Upper lobe of left lung (tissue), 6 donors: ENCODE results near the gene LGI4. TPM values are rescaled to one million over a fixed set of nuclear protein-coding genes. Genes with fewer than 3 reads are reported as not detected.
"Not testable (repeated sequence)": the region's sequence is repeated elsewhere in the genome, so short reads cannot be mapped to it uniquely, and the experiment has no call there.

Source experiments
- ATAC-seq, 2 donors: fragments of 200-7000 bp; cut with Tn5 transposase; one replicate each; pipeline ENCODE4 v1.9.1; 2022; ENCODE audit warnings: mild to moderate bottlenecking in 2 of 2, moderate library complexity in 2 of 2; ENCODE audit not compliant: low FRiP score in 2 of 2
- DNase-seq, 2 donors: peaks; one replicate each; pipeline ENCODE4 v3.0.0-alpha.2; 2019 to 2020
- H3K27ac ChIP-seq, 4 donors: fragments of 200-600 bp; sonication (generic); one replicate each; pipeline ENCODE4 v1.5.1; 2016 to 2019
- H3K27me3 ChIP-seq, 4 donors: fragments of 200-600 bp; sonication (generic); one replicate each; pipeline ENCODE4 v1.5.1; 2017 to 2019
- H3K36me3 ChIP-seq, 4 donors: fragments of 200-600 bp; sonication (generic); one replicate each; pipeline ENCODE4 v1.5.1; 2016 to 2019
- H3K4me1 ChIP-seq, 4 donors: fragments of 200-600 bp; sonication (generic); one replicate each; pipeline ENCODE4 v1.5.1; 2018 to 2019
- H3K4me3 ChIP-seq, 4 donors: fragments of 200-600 bp; sonication (generic); one replicate each; pipeline ENCODE4 v1.5.1; 2017 to 2019; ENCODE audit warnings: mild to moderate bottlenecking in 2 of 4, moderate library complexity in 1 of 4
- H3K9me3 ChIP-seq, 4 donors: fragments of 200-600 bp; sonication (generic); one replicate each; pipeline ENCODE4 v1.5.1; 2018 to 2019
- CTCF ChIP-seq, 6 experiments: fragments of 450-650 bp in 4 of 6; fragments of 200-600 bp in 2 of 6; sonication (generic) in 2 of 6; IDR thresholded peaks; one replicate each; pipeline ENCODE4 v1.5.1; 2016 to 2019; ENCODE audit warnings: antibody characterized with exemption in 6 of 6
- EP300 ChIP-seq, 4 donors: sonication (generic); formaldehyde crosslinking; IDR thresholded peaks; one replicate each; pipeline ENCODE4 v1.5.1; 2017; ENCODE audit warnings: antibody characterized with exemption in 4 of 4, control low read depth in 2 of 4
- POLR2A ChIP-seq, 4 donors: fragments of 450-650 bp; IDR thresholded peaks; one replicate each; pipeline ENCODE4 v1.5.1; 2016 to 2017; ENCODE audit warnings: antibody characterized with exemption in 4 of 4, mild to moderate bottlenecking in 2 of 4
- POLR2AphosphoS5 ChIP-seq, 2 donors: sonication (generic); formaldehyde crosslinking; IDR thresholded peaks; one replicate each; pipeline ENCODE4 v1.5.1; 2017; ENCODE audit warnings: antibody characterized with exemption in 2 of 2
- WGBS, 2 donors: methylation state at CpG; one replicate each; pipeline ENCODE4 v1.1.5; 2017 to 2018; 5-methylcytosine and 5-hydroxymethylcytosine counted together
- total RNA-seq, 6 donors: library from RNA; depleted of rRNA in 4 of 6; stranded (reverse); fragments of >200 nt in 4 of 6; gene quantifications; one replicate each; pipeline versions ENCODE4 v1.1.0 to v1.2.1, GENCODE V29; 2016 to 2021
- donor health status: DM: no; HTN: no; CAD: no; lungs with moderate emphysema.
- donor health status: DM: no; HTN: yes; CAD: no; lungs with severe emphysema.

LGI4 gene
- total RNA-seq, 6 donors from 2014 or later: 3.3 to 25.3 (median 7.1) TPM

- Histone ChIP-seq H3K36me3 (no peaks in the 10 kb centered on the region), H3K27ac (peak overlapping the region in 2 of 4 donors; percentile 39 to 87), H3K9me3 (no peaks in the 10 kb centered on the region), H3K27me3 (no peaks in the 10 kb centered on the region), H3K4me1 (peaks cover 3 to 12% (median 7%) of the 10 kb centered on the region in 4 donors), H3K4me3 (peak overlapping the region in 2 of 4 donors; percentile 24 to 32)
- ATAC-seq (no peak), DNase-seq (no peak)
- TF ChIP-seq EP300 (IDR thresholded peaks at IDR 0.05) (no peak), CTCF (IDR thresholded peaks at IDR 0.05) (no peak), POLR2A (IDR thresholded peaks at IDR 0.05) (no peak), POLR2AphosphoS5 (IDR thresholded peaks at IDR 0.05) (no peak)
- WGBS, 2 donors: 76 to 92% methylated on average over 8 to 11 of the region's 11 CpGs
These were observed 1.0 kb downstream of the LGI4 start for GRCh38 chr19:35133826-35134225.

GRCh38 chr19:35132254-35132653 is 2.6 kb downstream of the LGI4 start:
- Histone ChIP-seq H3K36me3 (no peaks in the 10 kb centered on the region), H3K27ac (no peak overlapping the region), H3K9me3 (no peaks in the 10 kb centered on the region), H3K4me1 (peaks cover 0 to 9% (median 6%) of the 10 kb centered on the region in 4 donors), H3K4me3 (no peak overlapping the region), H3K27me3 (no peaks in the 10 kb centered on the region)
- ATAC-seq (no peak), DNase-seq (no peak)
- TF ChIP-seq EP300 (IDR thresholded peaks at IDR 0.05): no peak
- no peak for TF ChIP-seq POLR2A (IDR thresholded peaks at IDR 0.05)
- no peak for TF ChIP-seq CTCF (IDR thresholded peaks at IDR 0.05)
- no peak for TF ChIP-seq POLR2AphosphoS5 (IDR thresholded peaks at IDR 0.05)

- H3K27ac ChIP-seq: no peak overlapping the region
- no peaks in the 10 kb centered on the region for H3K27me3 ChIP-seq
- H3K36me3 ChIP-seq: no peaks in the 10 kb centered on the region
- ATAC-seq: no peak
- 65 to 69% methylated on average over 11 to 26 of the region's 31 CpGs for whole genome bisulfite sequencing, 2 donors
- no peak for TF ChIP-seq POLR2AphosphoS5 (IDR thresholded peaks at IDR 0.05)
- TF ChIP-seq POLR2A (IDR thresholded peaks at IDR 0.05): no peak
- TF ChIP-seq EP300 (IDR thresholded peaks at IDR 0.05): no peak
- TF ChIP-seq CTCF (IDR thresholded peaks at IDR 0.05): no peak
- H3K9me3 ChIP-seq: no peaks in the 10 kb centered on the region
- DNase-seq: peak in 1 of 2 donors; percentile 81
- H3K4me3 ChIP-seq: no peak overlapping the region
- peaks cover 0 to 8% (median 5%) of the 10 kb centered on the region in 4 donors for H3K4me1 ChIP-seq
These were observed 3.8 kb downstream of the LGI4 start for GRCh38 chr19:35130761-35131720.

- H3K9me3 ChIP-seq, H3K4me3 ChIP-seq, ATAC-seq, H3K4me1 ChIP-seq, H3K27ac ChIP-seq, H3K27me3 ChIP-seq, H3K36me3 ChIP-seq, DNase-seq: not testable (repeated sequence)
- 64 to 69% methylated on average over 14 of the region's 14 CpGs for WGBS, 2 donors
These were observed 5.1 kb downstream of the LGI4 start for GRCh38 chr19:35129724-35130274.

GRCh38 chr19:35128398-35129057 is 6.3 kb downstream of the LGI4 start:
- no peak overlapping the region for H3K4me3 ChIP-seq
- peaks cover 11 to 18% (median 15%) of the 10 kb centered on the region in 4 donors for H3K4me1 ChIP-seq
- H3K9me3 ChIP-seq: no peaks in the 10 kb centered on the region
- DNase-seq (no peak), ATAC-seq (no peak)
- TF ChIP-seq POLR2A (IDR thresholded peaks at IDR 0.05): no peak
- WGBS, 2 donors: 90 to 94% methylated on average over 9 of the region's 9 CpGs
- H3K27ac ChIP-seq: no peak overlapping the region
- no peaks in the 10 kb centered on the region for H3K27me3 ChIP-seq
- H3K36me3 ChIP-seq: no peaks in the 10 kb centered on the region
